Gastrocnemius medialis (tissue), 4 donors: ENCODE results near the gene CAMKK2.
"Not testable (repeated sequence)": the region's sequence is repeated elsewhere in the genome, so short reads cannot be mapped to it uniquely, and the experiment has no call there.

Source experiments
- CTCF ChIP-seq, 5 experiments: fragments of 450-650 bp in 3 of 5; fragments of 200-600 bp in 2 of 5; sonication (generic) in 2 of 5; IDR thresholded peaks in 4 of 5; conservative IDR thresholded peaks in 1 of 5; 1 replicate in 4 of 5; 2 replicates in 1 of 5; pipeline ENCODE4 v1.5.1; 2016 to 2019; ENCODE audit warnings: antibody characterized with exemption in 5 of 5, mild to moderate bottlenecking in 3 of 5, moderate library complexity in 3 of 5
- POLR2A ChIP-seq, 2 donors: fragments of 450-650 bp; IDR thresholded peaks; one replicate each; pipeline ENCODE4 v1.6.1; 2017; ENCODE audit warnings: antibody characterized with exemption in 2 of 2, mild to moderate bottlenecking in 2 of 2, moderate library complexity in 2 of 2

GRCh38 chr12:121280531-121280930, 16.0 kb downstream of the CAMKK2 start:
- not testable (repeated sequence) for TF ChIP-seq POLR2A (IDR thresholded peaks at IDR 0.05); CTCF (IDR thresholded peaks at IDR 0.05 in 4 of 5, conservative IDR thresholded peaks at IDR 0.05 in 1 of 5)
